Left lung (tissue), 10 donors: ENCODE measurements around the gene IRX6. TPM values are rescaled to one million over a fixed set of nuclear protein-coding genes. Genes with fewer than 3 reads are reported as not detected.

ENCODE experiments used
- ATAC-seq: fragments of 200-7000 bp; cut with Tn5 transposase; one replicate; pipeline ENCODE4 v1.9.1; 2020; ENCODE audit warnings: moderate library complexity
- DNase-seq, 4 donors: peaks; one replicate each; pipeline ENCODE4 v3.0.0-alpha.2; 2013 to 2020
- H3K27ac ChIP-seq, 2 donors: fragments of 200-600 bp; sonication (generic) in 1 of 2; one replicate each; pipeline versions ENCODE4 v1.5.0 to v1.8.0; 2020 to 2021
- H3K27me3 ChIP-seq, 2 donors: fragments of 200-600 bp; sonication (generic) in 1 of 2; one replicate each; pipeline versions ENCODE4 v1.5.0 to v1.8.0; 2020 to 2021
- H3K36me3 ChIP-seq, 2 donors: fragments of 200-600 bp; sonication (generic) in 1 of 2; one replicate each; pipeline versions ENCODE4 v1.5.0 to v1.8.0; 2020 to 2021
- H3K4me1 ChIP-seq, 2 donors: fragments of 200-600 bp; one replicate each; pipeline ENCODE4 v1.8.0; 2021
- H3K4me3 ChIP-seq, 2 donors: fragments of 200-600 bp; sonication (generic) in 1 of 2; one replicate each; pipeline versions ENCODE4 v1.5.0 to v1.8.0; 2020 to 2021; ENCODE audit warnings: mild to moderate bottlenecking in 1 of 2
- H3K9me3 ChIP-seq, 2 donors: fragments of 200-600 bp; sonication (generic) in 1 of 2; one replicate each; pipeline versions ENCODE4 v1.5.0 to v1.8.0; 2020 to 2021
- CTCF ChIP-seq, 2 donors: fragments of 200-600 bp; sonication (generic) in 1 of 2; IDR thresholded peaks; one replicate each; pipeline versions ENCODE4 v1.5.0 to v1.8.0; 2021; ENCODE audit warnings: antibody characterized with exemption in 2 of 2
- intact Hi-C, 2 donors: fragments of 100-400 bp; cut with DNase I; formaldehyde crosslinking; loops; one replicate each; pipeline versions ENCODE4 v1.11.2 to v1.14.2; 2022
- polyA plus RNA-seq, 6 donors: library from polyadenylated mRNA; unstranded; fragments of 120-200 nt; gene quantifications; one replicate each; pipeline ENCODE4 v1.2.1, GENCODE V29; 2013; ENCODE audit not compliant: insufficient read length in 6 of 6
- total RNA-seq, 2 donors: library from RNA; stranded (reverse); fragmentation: NEBNext Ultra II Directional; extraction: Animal tissue kit (Norgen Biotek cat#: 25700); gene quantifications; one replicate each; pipeline ENCODE4 v1.2.1, GENCODE V29; 2021
- donor health status: DM: no; HTN: yes; CAD: no.
- donor health status: DM: no; HTN: no; CAD: no.

Gene IRX6
- total and polyA plus RNA-seq, 8 donors, result 2.6 to 14.0 (median 11.2) TPM

DNA sequence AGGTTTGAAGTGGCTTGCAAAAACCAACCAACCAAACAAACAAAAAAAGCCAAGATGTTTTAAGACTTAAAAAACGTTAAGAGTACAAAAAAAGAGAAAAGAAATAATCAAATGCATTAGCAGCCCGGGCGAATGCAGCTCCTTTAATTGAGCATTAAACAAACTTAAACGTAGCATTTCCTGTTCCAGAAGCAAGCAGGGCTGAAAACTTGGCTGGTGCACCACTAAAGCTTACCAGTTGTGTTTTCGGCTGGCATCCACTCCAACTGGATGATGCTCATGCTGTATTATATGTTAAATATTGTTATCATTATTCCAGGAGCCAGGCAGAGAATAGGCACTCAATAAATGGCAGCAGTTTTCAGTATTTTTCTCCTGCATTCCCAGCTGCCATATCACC is 45.1 kb downstream of the IRX6 start:
- H3K4me1 ChIP-seq, result peaks cover 0 to 3% of the 10 kb centered on the region in 2 donors
- no peak overlapping the region for H3K27ac ChIP-seq
- H3K36me3 ChIP-seq, result no peaks in the 10 kb centered on the region
- DNase-seq, result no peak
- TF ChIP-seq CTCF (IDR thresholded peaks at IDR 0.05), result no peak
- no peak overlapping the region for H3K4me3 ChIP-seq
- intact Hi-C loops, result no loop called here
- peaks cover 14 to 68% of the 10 kb centered on the region in 2 donors for H3K27me3 ChIP-seq
- no peaks in the 10 kb centered on the region for H3K9me3 ChIP-seq
- no peak for ATAC-seq

- intact Hi-C loops, result no loop called here
- DNase-seq (peak; percentile 42 to 85 (median 61)), ATAC-seq (peak; percentile 84)
- Histone ChIP-seq H3K9me3 (no peaks in the 10 kb centered on the region), H3K27ac (no peak overlapping the region), H3K4me1 (peaks cover 0 to 3% of the 10 kb centered on the region in 2 donors), H3K27me3 (peaks cover 14 to 58% of the 10 kb centered on the region in 2 donors), H3K4me3 (no peak overlapping the region), H3K36me3 (no peaks in the 10 kb centered on the region)
- peak in 1 of 2 donors; percentile 16 for TF ChIP-seq CTCF (IDR thresholded peaks at IDR 0.05)
These were observed 46.9 kb downstream of the IRX6 start for GRCh38 chr16:55370762-55371482.

- Histone ChIP-seq H3K27ac (no peak overlapping the region), H3K4me1 (peaks cover 0 to 8% of the 10 kb centered on the region in 2 donors), H3K36me3 (no peaks in the 10 kb centered on the region), H3K9me3 (no peaks in the 10 kb centered on the region), H3K4me3 (no peak overlapping the region), H3K27me3 (peaks cover 14 to 47% of the 10 kb centered on the region in 2 donors)
- ATAC-seq (no peak), DNase-seq (no peak)
- intact Hi-C loops, result no loop called here
- TF ChIP-seq CTCF (IDR thresholded peaks at IDR 0.05), result no peak
These were observed 48.9 kb downstream of the IRX6 start for GRCh38 chr16:55372792-55373488.

- DNase-seq (no peak), ATAC-seq (no peak)
- H3K27ac ChIP-seq, result no peak overlapping the region
- intact Hi-C loops, result no loop called here
- H3K9me3 ChIP-seq, result no peaks in the 10 kb centered on the region
- no peak overlapping the region for H3K4me3 ChIP-seq
- TF ChIP-seq CTCF (IDR thresholded peaks at IDR 0.05), result no peak
- no peaks in the 10 kb centered on the region for H3K36me3 ChIP-seq
- H3K27me3 ChIP-seq, result peaks cover 14 to 42% of the 10 kb centered on the region in 2 donors
- H3K4me1 ChIP-seq, result peaks cover 0 to 8% of the 10 kb centered on the region in 2 donors
These were observed 49.5 kb downstream of the IRX6 start for GRCh38 chr16:55373489-55373832.

GRCh38 chr16:55376045-55376444 is 52.0 kb downstream of the IRX6 start:
- H3K9me3 ChIP-seq, result no peaks in the 10 kb centered on the region
- no peak for TF ChIP-seq CTCF (IDR thresholded peaks at IDR 0.05)
- intact Hi-C loops, result no loop called here
- ATAC-seq (peak; percentile 85), DNase-seq (no peak)
- H3K4me1 ChIP-seq, result peaks cover 0 to 8% of the 10 kb centered on the region in 2 donors
- H3K27ac ChIP-seq, result no peak overlapping the region
- H3K27me3 ChIP-seq, result peaks cover 0 to 16% of the 10 kb centered on the region in 2 donors
- no peaks in the 10 kb centered on the region for H3K36me3 ChIP-seq
- no peak overlapping the region for H3K4me3 ChIP-seq
